Esophagus squamous epithelium (tissue), 5 donors: ENCODE measurements around the gene TPSD1. TPM values are rescaled to one million over a fixed set of nuclear protein-coding genes. Genes with fewer than 3 reads are reported as not detected.
"Not testable (repeated sequence)": the region's sequence is repeated elsewhere in the genome, so short reads cannot be mapped to it uniquely, and the experiment has no call there.

Experiments used
- DNase-seq: peaks from one replicate; lab custom pipeline; 2025; lab: John Stamatoyannopoulos, UW
- H3K27ac ChIP-seq, 4 donors: fragments of 200-600 bp; sonication (generic); one replicate each; pipeline ENCODE4 v1.5.1; 2016 to 2019; ENCODE audit warnings: mild to moderate bottlenecking in 1 of 4
- H3K27me3 ChIP-seq, 4 donors: fragments of 200-600 bp; sonication (generic); 1 replicate in 3 of 4; 2 replicates in 1 of 4; pipeline versions ENCODE4 v1.5.1 to v1.6.0; 2017 to 2021; ENCODE audit warnings: antibody characterized with exemption in 1 of 4
- H3K36me3 ChIP-seq, 3 donors: fragments of 200-600 bp; sonication (generic); one replicate each; pipeline ENCODE4 v1.5.1; 2016 to 2019
- H3K4me1 ChIP-seq, 3 donors: fragments of 200-600 bp; sonication (generic); one replicate each; pipeline ENCODE4 v1.5.1; 2017 to 2019
- H3K4me3 ChIP-seq, 4 donors: fragments of 200-600 bp; sonication (generic); 1 replicate in 3 of 4; 2 replicates in 1 of 4; pipeline ENCODE4 v1.5.1; 2016 to 2019; ENCODE audit warnings: mild to moderate bottlenecking in 2 of 4, moderate library complexity in 1 of 4
- H3K9me3 ChIP-seq, 3 donors: fragments of 200-600 bp; sonication (generic); one replicate each; pipeline ENCODE4 v1.5.1; 2016 to 2019
- POLR2A ChIP-seq, 4 donors: fragments of 450-650 bp; IDR thresholded peaks; one replicate each; pipeline ENCODE4 v1.6.1; 2017; ENCODE audit warnings: antibody characterized with exemption in 4 of 4, mild to moderate bottlenecking in 4 of 4, moderate library complexity in 3 of 4
- WGBS, 2 donors: methylation state at CpG; one replicate each; pipeline ENCODE4 v1.1.5; 2018; 5-methylcytosine and 5-hydroxymethylcytosine counted together
- intact Hi-C: fragments of 100-400 bp; cut with DNase I; formaldehyde crosslinking; loops from one replicate; pipeline ENCODE4 v1.15.0; 2022
- total RNA-seq, 4 donors: library from RNA; depleted of rRNA; stranded (reverse); fragments of >200 nt; gene quantifications; one replicate each; pipeline ENCODE4 v1.1.0, GENCODE V29; 2016
- TF ChIP-seq, protein P1 (sequence below), 6 experiments: fragments of 450-650 bp in 4 of 6; fragments of 200-600 bp in 2 of 6; sonication (generic) in 2 of 6; IDR thresholded peaks; one replicate each; pipeline ENCODE4 v1.5.1; 2016 to 2019; ENCODE audit warnings: antibody characterized with exemption in 6 of 6, mild to moderate bottlenecking in 4 of 6, moderate library complexity in 4 of 6
- donor health status: DM: yes; HTN: yes; CAD: no.

Gene TPSD1
- total RNA-seq, 4 donors from 2014 or later, result 0.91 to 5.9 TPM; not detected in 2

DNA sequence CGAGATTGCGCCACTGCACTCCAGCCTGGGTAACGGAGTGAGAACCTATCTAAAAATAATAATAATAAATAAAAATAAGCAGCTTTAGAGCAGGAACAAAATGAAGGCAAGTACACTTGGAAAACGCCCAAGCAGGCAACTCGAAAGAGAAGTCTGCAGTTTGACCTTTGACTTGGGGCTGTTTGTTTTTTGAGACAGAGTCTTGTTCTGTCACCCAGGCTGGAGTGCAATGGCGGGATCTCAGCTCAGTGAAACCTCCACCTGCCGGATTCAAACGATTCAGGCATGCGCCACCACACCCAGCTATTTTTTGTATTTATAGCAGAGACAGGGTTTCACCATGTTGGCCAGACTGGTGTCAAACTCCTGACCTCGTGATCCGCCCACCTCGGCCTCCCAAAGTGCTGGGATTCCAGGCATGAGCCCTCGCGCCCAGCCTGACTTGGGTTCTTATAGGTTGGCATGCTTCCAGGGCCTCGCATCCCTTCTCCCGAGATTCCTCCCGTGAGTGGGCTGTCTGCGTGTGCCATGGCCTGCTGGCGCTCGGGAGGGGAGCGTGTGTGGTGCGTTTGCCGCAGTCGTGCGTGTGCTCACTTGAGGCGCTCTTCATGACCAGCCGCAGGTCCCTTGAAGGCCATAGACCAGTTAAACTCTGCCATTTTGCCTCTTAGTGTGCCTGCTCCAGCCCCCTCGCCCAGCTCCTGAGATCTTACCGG is 35.1 kb downstream of the TPSD1 start:
- TF ChIP-seq, protein P1, sequence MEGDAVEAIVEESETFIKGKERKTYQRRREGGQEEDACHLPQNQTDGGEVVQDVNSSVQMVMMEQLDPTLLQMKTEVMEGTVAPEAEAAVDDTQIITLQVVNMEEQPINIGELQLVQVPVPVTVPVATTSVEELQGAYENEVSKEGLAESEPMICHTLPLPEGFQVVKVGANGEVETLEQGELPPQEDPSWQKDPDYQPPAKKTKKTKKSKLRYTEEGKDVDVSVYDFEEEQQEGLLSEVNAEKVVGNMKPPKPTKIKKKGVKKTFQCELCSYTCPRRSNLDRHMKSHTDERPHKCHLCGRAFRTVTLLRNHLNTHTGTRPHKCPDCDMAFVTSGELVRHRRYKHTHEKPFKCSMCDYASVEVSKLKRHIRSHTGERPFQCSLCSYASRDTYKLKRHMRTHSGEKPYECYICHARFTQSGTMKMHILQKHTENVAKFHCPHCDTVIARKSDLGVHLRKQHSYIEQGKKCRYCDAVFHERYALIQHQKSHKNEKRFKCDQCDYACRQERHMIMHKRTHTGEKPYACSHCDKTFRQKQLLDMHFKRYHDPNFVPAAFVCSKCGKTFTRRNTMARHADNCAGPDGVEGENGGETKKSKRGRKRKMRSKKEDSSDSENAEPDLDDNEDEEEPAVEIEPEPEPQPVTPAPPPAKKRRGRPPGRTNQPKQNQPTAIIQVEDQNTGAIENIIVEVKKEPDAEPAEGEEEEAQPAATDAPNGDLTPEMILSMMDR (IDR thresholded peaks at IDR 0.05), result no peak
- no peak for TF ChIP-seq POLR2A (IDR thresholded peaks at IDR 0.05)
- WGBS, 2 donors, result 54 to 65% methylated on average over 17 to 21 of the region's 29 CpGs
- Histone ChIP-seq H3K36me3 (no peaks in the 10 kb centered on the region), H3K9me3 (no peaks in the 10 kb centered on the region), H3K27me3 (peaks cover 0 to 95% (median 20%) of the 10 kb centered on the region in 4 donors), H3K4me1 (peaks cover 0 to 21% (median 0%) of the 10 kb centered on the region in 3 donors), H3K4me3 (no peak overlapping the region), H3K27ac (no peak overlapping the region)
- no peak for DNase-seq
- intact Hi-C loops, result no loop called here

- 39 to 56% methylated on average over 6 to 11 of the region's 17 CpGs for WGBS, 2 donors
- intact Hi-C loops, result no loop called here
- H3K4me1 ChIP-seq, result peaks cover 0 to 27% (median under 1%) of the 10 kb centered on the region in 3 donors
- no peak for DNase-seq
- no peak for TF ChIP-seq POLR2A (IDR thresholded peaks at IDR 0.05)
- TF ChIP-seq, protein P1 (IDR thresholded peaks at IDR 0.05), result no peak
- no peak overlapping the region for H3K27ac ChIP-seq
- no peaks in the 10 kb centered on the region for H3K36me3 ChIP-seq
- H3K27me3 ChIP-seq, result peaks cover 0 to 94% (median 20%) of the 10 kb centered on the region in 4 donors
- H3K9me3 ChIP-seq, result no peaks in the 10 kb centered on the region
- H3K4me3 ChIP-seq, result no peak overlapping the region
These were observed 35.7 kb downstream of the TPSD1 start for GRCh38 chr16:1291576-1291974.

DNA sequence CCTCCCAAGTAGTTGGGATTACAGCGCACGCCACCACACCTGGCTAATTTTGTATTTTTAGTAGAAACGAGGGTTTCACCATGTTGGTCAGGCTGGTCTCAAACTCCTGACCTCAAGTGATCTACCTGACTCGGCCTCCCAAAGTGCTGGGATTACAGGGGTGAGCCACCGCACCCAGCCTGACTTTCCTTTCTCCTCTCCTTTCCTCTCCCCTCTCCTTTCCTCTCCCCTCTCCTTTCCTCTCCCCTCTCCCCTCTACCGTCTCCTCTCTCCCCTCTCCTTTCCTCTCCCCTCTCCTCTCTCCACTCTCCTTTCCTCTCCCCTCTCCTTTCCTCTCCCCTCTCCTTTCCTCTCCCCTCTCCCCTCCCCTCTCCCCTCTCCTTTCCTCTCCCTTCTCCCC is 36.3 kb downstream of the TPSD1 start:
- WGBS, 2 donors, result 68 to 74% methylated on average over 5 to 6 of the region's 6 CpGs
- H3K9me3 ChIP-seq, H3K36me3 ChIP-seq, H3K27ac ChIP-seq, H3K4me3 ChIP-seq, intact Hi-C loops, DNase-seq: not testable (repeated sequence)
- peaks cover 0 to 90% (median 20%) of the 10 kb centered on the region in 4 donors for H3K27me3 ChIP-seq
- peaks cover 0 to 33% (median 4%) of the 10 kb centered on the region in 3 donors for H3K4me1 ChIP-seq

GRCh38 chr16:1292808-1293207 is 36.9 kb downstream of the TPSD1 start:
- H3K4me3 ChIP-seq, intact Hi-C loops, H3K27ac ChIP-seq, DNase-seq, H3K9me3 ChIP-seq, H3K36me3 ChIP-seq: not testable (repeated sequence)
- WGBS, 2 donors, result 62 to 65% methylated on average over 4 to 8 of the region's 8 CpGs
- H3K4me1 ChIP-seq, result peaks cover 0 to 38% (median 4%) of the 10 kb centered on the region in 3 donors
- H3K27me3 ChIP-seq, result peaks cover 0 to 88% (median 20%) of the 10 kb centered on the region in 4 donors

DNA sequence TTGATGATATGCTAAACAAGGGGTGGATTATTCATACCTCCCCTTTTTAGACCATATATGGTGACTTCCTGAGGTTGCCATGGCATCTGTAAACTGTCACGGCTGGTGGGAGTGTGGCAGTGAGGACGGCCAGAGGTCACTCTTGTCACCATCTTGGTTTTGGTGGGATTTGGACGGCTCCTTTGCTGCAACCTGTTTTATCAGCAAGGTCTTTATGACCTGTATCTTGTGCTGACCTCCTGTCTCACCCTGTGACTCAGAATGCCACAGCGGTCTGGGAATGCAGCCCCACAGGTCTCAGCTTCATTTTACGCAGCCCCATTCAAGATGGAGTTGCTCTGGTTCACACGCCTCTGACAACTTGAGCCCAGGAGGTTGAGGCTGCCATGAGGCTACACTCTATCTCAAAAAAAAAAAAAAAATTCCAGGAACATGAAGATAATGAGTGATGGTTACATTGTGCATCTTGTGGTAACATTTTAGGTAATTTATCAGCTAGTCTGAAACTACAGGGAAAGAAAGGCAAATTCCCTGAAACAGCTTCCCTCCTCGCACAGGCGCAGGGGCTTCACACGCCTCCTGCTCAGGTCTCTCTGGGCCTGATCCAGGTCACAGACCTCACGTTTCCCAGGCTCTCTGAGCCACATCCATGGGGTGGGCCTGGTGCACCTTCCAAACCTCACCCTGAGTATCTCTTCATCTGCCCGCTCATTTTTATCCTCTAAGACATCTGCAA is 38.2 kb downstream of the TPSD1 start:
- Histone ChIP-seq H3K4me3 (no peak overlapping the region), H3K27me3 (peaks cover 0 to 88% (median 14%) of the 10 kb centered on the region in 4 donors), H3K27ac (no peak overlapping the region), H3K36me3 (no peaks in the 10 kb centered on the region), H3K4me1 (peaks cover 0 to 34% (median 4%) of the 10 kb centered on the region in 3 donors), H3K9me3 (no peaks in the 10 kb centered on the region)
- DNase-seq, result no peak
- WGBS, 2 donors, result 64 to 67% methylated on average over 10 to 11 of the region's 11 CpGs
- intact Hi-C loops, result no loop called here
- TF ChIP-seq, protein P1 (IDR thresholded peaks at IDR 0.05), result no peak
- TF ChIP-seq POLR2A (IDR thresholded peaks at IDR 0.05), result no peak

- intact Hi-C loops, result no loop called here
- no peak for DNase-seq
- H3K9me3 ChIP-seq, result no peaks in the 10 kb centered on the region
- peaks cover 0 to 88% (median 4%) of the 10 kb centered on the region in 4 donors for H3K27me3 ChIP-seq
- no peak overlapping the region for H3K4me3 ChIP-seq
- WGBS, 2 donors, result 31 to 34% methylated on average over 3 to 5 of the region's 5 CpGs
- no peak for TF ChIP-seq POLR2A (IDR thresholded peaks at IDR 0.05)
- TF ChIP-seq, protein P1 (IDR thresholded peaks at IDR 0.05), result no peak
- H3K4me1 ChIP-seq, result peaks cover 0 to 41% (median 9%) of the 10 kb centered on the region in 3 donors
- H3K27ac ChIP-seq, result no peak overlapping the region
- no peaks in the 10 kb centered on the region for H3K36me3 ChIP-seq
These were observed 39.6 kb downstream of the TPSD1 start for GRCh38 chr16:1295465-1295864.

DNA sequence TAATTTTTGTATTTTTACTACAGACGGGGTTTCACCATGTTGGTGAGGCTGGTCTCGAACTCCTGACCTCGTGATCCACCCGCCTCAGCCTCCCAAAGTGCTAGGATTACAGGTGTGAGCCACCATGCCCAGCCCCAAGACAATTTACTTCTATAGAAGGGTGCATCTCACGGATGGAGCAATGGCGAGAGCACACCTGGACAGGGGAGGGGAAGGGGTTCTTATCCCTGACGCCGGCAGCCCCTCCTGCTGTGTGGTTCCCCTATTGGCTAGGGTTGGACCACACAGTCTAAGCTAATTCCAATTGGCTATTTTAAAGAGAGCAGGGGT is 40.8 kb downstream of the TPSD1 start:
- intact Hi-C loops, result not testable (repeated sequence)
- peak overlapping the region in 2 of 4 donors; percentile 10 to 51 for H3K27ac ChIP-seq
- 40 to 100% methylated on average over 1 to 2 of the region's 8 CpGs for WGBS, 2 donors

More for the DNA sequence above, 40.8 kb downstream of the TPSD1 start:
- H3K9me3 ChIP-seq, H3K36me3 ChIP-seq, H3K4me3 ChIP-seq, DNase-seq: not testable (repeated sequence)
- H3K27me3 ChIP-seq, result peaks cover 0 to 88% (median under 1%) of the 10 kb centered on the region in 4 donors
- peaks cover 9 to 53% (median 19%) of the 10 kb centered on the region in 3 donors for H3K4me1 ChIP-seq
